ENCODE results near the gene FMO4. TPM values are rescaled to one million over a fixed set of nuclear protein-coding genes. Genes with fewer than 3 reads are reported as not detected.

The FMO4 gene
- total and polyA plus RNA-seq, 2 of the 13 experiments (the other 11 are each of a cell fraction or from before 2014, with no cell fraction given) = 0.07 to 0.29 TPM

DNA sequence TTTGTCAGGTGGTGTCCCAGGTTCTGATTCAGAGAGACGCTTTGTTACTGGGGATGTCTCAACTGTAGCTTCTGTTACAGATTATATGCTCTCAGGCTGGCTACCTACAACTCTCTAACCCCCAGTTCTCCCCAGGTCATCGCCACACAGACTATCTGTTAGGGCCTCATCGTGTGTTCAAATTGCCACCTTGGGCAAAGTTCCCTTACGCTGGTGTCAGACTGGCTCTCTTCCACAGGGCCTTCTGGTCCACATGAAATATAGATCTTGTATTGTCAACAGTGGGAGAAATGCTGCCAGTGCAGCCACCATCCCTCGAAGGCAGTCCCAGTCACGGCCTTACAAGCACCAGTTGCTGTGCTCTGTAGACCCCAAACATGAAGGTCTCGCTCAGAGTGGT lies 15.3 kb downstream of the FMO4 start (continued):
- TF ChIP-seq CC2D1A (CRISPR knock-in tag; IDR thresholded peaks at IDR 0.05) = no peak
- no peak for TF ChIP-seq ZNF563 (CRISPR knock-in tag; IDR thresholded peaks at IDR 0.05)
- TF ChIP-seq YY1 (IDR thresholded peaks at IDR 0.05; ENCODE audit: insufficient read depth, insufficient replicate concordance, low read depth, low read length) = no peak
- TF ChIP-seq ZNF761 (CRISPR knock-in tag; conservative IDR thresholded peaks at IDR 0.05) = no peak

- in situ Hi-C loops (cut with HindIII; ENCODE audit: extremely low pct_ligation_motif_present, low pct_unique_long_range_greater_than_20kb) = no loop called here
- Histone ChIP-seq H3K9ac (ENCODE audit: insufficient read depth, low read depth, low read length) (no peak overlapping the region), H3K79me2 (ENCODE audit: insufficient read depth, low read length) (no peaks in the 10 kb centered on the region), H3K9me3 (ENCODE audit: low read length) (peaks cover 3% of the 10 kb centered on the region; the same call in 1 of the 2 replicates), H3K4me3 (replicated peaks in 1 of 3; ENCODE audit: insufficient read depth in 1 of 3, low read depth in 2 of 3, low read length in 3 of 3) (no peak overlapping the region), H3K27ac (ENCODE audit: extremely low read length, insufficient read depth, low read length) (no peak overlapping the region), H3K27me3 (ENCODE audit: control insufficient read depth in 1 of 2, insufficient read depth in 2 of 2, low read length in 2 of 2) (no peaks in the 10 kb centered on the region), H3K36me3 (replicated peaks in 1 of 2; ENCODE audit: control insufficient read depth in 1 of 2, insufficient read depth in 2 of 2, low read length in 2 of 2) (no peaks in the 10 kb centered on the region), H4K20me1 (ENCODE audit: insufficient read depth, low read length) (no peaks in the 10 kb centered on the region), H3K4me2 (ENCODE audit: low read depth, low read length) (no peak overlapping the region), H2AFZ (ENCODE audit: low read length) (no peak overlapping the region), H3K4me1 (ENCODE audit: insufficient read depth, low read length) (no peaks in the 10 kb centered on the region)
- POLR2A ChIA-PET = no interaction called here
- FAIRE-seq = no peak
- 62% methylated on average over 1 of the region's 1 CpG for WGBS (ENCODE audit: low lambda C conversion rate)
- TF ChIP-seq HOXA3 (CRISPR knock-in tag; IDR thresholded peaks at IDR 0.05) = no peak
- no peak for ATAC-seq
- intact Hi-C loops (cut with micrococcal nuclease; ENCODE audit: unreplicated experiment) = no loop called here
- no TSS peak for BruUV-seq (replicated peaks)
- no peak for DNase-seq (ENCODE audit: low spot score)
- CTCF ChIA-PET (ENCODE audit: low intra/inter-chr PET ratio, low total read pairs) = no interaction called here
Measured at GRCh38 chr1:171334024-171334640, 20.1 kb downstream of the FMO4 start.

- Histone ChIP-seq H3K79me2 (ENCODE audit: insufficient read depth, low read length) (no peaks in the 10 kb centered on the region), H3K9ac (ENCODE audit: insufficient read depth, low read depth, low read length) (no peak overlapping the region), H3K27ac (ENCODE audit: extremely low read length, insufficient read depth, low read length) (no peak overlapping the region), H3K9me3 (ENCODE audit: low read length) (no peaks in the 10 kb centered on the region), H3K4me1 (ENCODE audit: insufficient read depth, low read length) (no peaks in the 10 kb centered on the region), H3K27me3 (ENCODE audit: control insufficient read depth in 1 of 2, insufficient read depth in 2 of 2, low read length in 2 of 2) (no peaks in the 10 kb centered on the region), H3K36me3 (replicated peaks in 1 of 2; ENCODE audit: control insufficient read depth in 1 of 2, insufficient read depth in 2 of 2, low read length in 2 of 2) (no peaks in the 10 kb centered on the region), H4K20me1 (ENCODE audit: insufficient read depth, low read length) (no peaks in the 10 kb centered on the region), H3K4me3 (replicated peaks in 1 of 3; ENCODE audit: insufficient read depth in 1 of 3, low read depth in 2 of 3, low read length in 3 of 3) (no peak overlapping the region), H2AFZ (ENCODE audit: low read length) (no peak overlapping the region), H3K4me2 (ENCODE audit: low read depth, low read length) (no peak overlapping the region)
- WGBS (ENCODE audit: low lambda C conversion rate) = 0% methylated on average over 1 of the region's 1 CpG
- TF ChIP-seq ZNF3 (CRISPR knock-in tag; IDR thresholded peaks at IDR 0.05) (no peak), NONO (IDR thresholded peaks at IDR 0.05) (no peak), NONO (CRISPR knock-in tag; conservative IDR thresholded peaks at IDR 0.05) (no peak), GTF2F1 (IDR thresholded peaks at IDR 0.05; ENCODE audit: low read length) (no peak), ZNF567 (CRISPR knock-in tag; IDR thresholded peaks at IDR 0.05; ENCODE audit: borderline replicate concordance) (no peak), ZNF781 (CRISPR knock-in tag; IDR thresholded peaks at IDR 0.05; ENCODE audit: borderline replicate concordance, not compliant biosample characterization) (no peak), ZNF724P (CRISPR knock-in tag; IDR thresholded peaks at IDR 0.05; ENCODE audit: borderline replicate concordance) (no peak)
- TF ChIP-seq, protein P1, sequence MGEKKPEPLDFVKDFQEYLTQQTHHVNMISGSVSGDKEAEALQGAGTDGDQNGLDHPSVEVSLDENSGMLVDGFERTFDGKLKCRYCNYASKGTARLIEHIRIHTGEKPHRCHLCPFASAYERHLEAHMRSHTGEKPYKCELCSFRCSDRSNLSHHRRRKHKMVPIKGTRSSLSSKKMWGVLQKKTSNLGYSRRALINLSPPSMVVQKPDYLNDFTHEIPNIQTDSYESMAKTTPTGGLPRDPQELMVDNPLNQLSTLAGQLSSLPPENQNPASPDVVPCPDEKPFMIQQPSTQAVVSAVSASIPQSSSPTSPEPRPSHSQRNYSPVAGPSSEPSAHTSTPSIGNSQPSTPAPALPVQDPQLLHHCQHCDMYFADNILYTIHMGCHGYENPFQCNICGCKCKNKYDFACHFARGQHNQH (CRISPR knock-in tag; IDR thresholded peaks at IDR 0.05) = no peak
- TF ChIP-seq, protein P2, sequence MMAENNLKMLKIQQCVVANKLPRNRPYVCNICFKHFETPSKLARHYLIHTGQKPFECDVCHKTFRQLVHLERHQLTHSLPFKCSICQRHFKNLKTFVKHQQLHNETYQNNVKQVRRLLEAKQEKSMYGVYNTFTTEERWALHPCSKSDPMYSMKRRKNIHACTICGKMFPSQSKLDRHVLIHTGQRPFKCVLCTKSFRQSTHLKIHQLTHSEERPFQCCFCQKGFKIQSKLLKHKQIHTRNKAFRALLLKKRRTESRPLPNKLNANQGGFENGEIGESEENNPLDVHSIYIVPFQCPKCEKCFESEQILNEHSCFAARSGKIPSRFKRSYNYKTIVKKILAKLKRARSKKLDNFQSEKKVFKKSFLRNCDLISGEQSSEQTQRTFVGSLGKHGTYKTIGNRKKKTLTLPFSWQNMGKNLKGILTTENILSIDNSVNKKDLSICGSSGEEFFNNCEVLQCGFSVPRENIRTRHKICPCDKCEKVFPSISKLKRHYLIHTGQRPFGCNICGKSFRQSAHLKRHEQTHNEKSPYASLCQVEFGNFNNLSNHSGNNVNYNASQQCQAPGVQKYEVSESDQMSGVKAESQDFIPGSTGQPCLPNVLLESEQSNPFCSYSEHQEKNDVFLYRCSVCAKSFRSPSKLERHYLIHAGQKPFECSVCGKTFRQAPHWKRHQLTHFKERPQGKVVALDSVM (CRISPR knock-in tag; IDR thresholded peaks at IDR 0.05) = no peak
- BruUV-seq (replicated peaks) = no TSS peak
- DNase-seq (ENCODE audit: low spot score) (no peak), ATAC-seq (no peak), FAIRE-seq (no peak)
- in situ Hi-C loops (cut with HindIII; ENCODE audit: extremely low pct_ligation_motif_present, low pct_unique_long_range_greater_than_20kb) = no loop called here
- POLR2A ChIA-PET = no interaction called here
- intact Hi-C loops (cut with micrococcal nuclease; ENCODE audit: unreplicated experiment) = no loop called here
- CTCF ChIA-PET (ENCODE audit: low intra/inter-chr PET ratio, low total read pairs) = no interaction called here
Measured at GRCh38 chr1:171335964-171336363, 22.0 kb downstream of the FMO4 start.

Measured in HepG2 (cell line).